Measurements from ENCODE around the gene HYOU1.

GRCh38 chr11:119048644-119049043 is 8.4 kb downstream of the HYOU1 start:
- TF ChIP-seq CTCF (IDR thresholded peaks at IDR 0.05) (no peak), POLR2A (IDR thresholded peaks at IDR 0.05) (no peak)
